OCI-M2 (cell line): ENCODE measurements around the gene LCMT1.
"Not testable (repeated sequence)": the region's sequence is repeated elsewhere in the genome, so short reads cannot be mapped to it uniquely, and the experiment has no call there.

Source experiments
- DNase-seq: peaks from one replicate; lab custom pipeline; 2025; ENCODE audit not compliant: unreplicated experiment; lab: John Stamatoyannopoulos, UW

The LCMT1 gene

DNA sequence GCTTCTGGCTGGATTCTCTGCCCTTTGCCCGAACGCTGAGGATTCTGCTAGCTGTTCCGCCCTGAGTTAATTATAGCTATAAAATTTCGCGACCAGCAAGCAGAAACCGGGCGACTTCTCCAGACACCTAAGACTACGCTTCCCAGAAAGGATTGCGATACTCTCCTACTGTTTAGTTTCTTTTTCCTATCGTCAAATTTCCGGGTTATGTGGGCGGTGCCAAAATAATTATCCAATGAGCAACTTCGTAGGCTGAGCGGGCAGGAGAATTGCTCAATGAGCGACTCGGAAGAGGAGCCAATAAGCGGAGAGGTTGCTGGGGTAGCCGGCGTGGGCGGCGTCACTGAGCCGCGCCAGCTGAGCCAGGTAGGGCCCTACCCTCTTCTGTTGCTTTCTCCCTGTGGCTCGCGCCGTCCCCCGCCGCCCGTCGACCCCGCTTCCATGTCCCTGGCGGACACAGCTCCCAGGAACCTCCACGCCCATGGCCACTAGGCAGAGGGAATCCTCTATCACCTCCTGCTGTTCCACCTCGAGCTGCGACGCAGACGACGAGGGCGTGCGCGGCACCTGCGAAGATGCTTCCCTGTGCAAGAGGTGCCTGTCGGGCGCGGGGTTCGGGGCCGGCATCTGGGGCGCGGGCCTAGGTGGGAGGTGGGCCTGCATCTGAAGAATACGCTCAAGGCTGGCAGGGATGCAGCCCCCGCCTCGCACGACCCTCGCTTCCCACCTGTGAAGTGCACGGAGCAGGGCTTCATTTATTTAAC lies at the start of gene LCMT1:
Gene LCMT1 (plus strand): TSS at position 340 of the 764 bp plus-strand sequence. CDS start 142 bp downstream, at position 482.
- peak; percentile 91 for DNase-seq

DNA sequence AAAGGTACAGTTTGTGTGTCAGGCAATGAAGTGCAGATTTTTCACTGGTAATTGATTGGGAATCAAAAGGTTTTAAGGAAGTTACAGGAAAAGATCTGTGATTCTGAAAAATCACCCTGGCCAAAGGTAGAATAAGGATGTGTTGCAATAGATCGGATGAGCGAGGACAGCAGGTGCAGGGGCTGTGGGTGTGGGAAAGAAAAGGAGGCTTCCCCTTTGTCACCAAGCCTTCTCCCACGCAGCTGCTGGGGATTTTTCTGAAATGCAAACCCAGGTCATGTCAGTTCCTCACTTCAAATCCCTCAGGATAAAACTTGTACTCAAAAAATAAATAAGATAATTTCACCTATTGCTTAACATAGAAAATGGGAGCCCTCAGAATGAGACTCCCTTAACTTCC lies 48.4 kb upstream of the LCMT1 start:
- DNase-seq: no peak

GRCh38 chr16:25063865-25064264 lies 47.7 kb upstream of the LCMT1 start:
- DNase-seq: no peak

DNA sequence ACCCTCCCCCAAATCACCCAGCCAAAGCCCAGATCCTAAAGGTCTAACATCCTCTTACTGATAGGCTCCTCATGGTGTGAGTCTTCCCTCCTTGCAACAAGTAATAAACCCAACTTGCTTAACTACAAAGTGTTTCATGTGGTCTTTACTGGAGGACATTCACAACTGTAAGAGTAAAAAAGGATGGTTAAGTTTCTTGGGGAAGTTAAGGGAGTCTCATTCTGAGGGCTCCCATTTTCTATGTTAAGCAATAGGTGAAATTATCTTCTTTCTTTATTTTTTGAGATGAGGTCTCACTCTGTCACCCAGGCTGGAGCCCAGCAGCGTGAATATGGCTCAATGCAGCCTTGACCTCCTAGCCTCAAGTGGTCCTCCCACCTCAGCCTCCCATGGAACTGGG lies 47.3 kb upstream of the LCMT1 start:
- DNase-seq: not testable (repeated sequence)

GRCh38 chr16:25064937-25065336 lies 46.6 kb upstream of the LCMT1 start:
- DNase-seq: no peak

GRCh38 chr16:25065899-25066298 lies 45.6 kb upstream of the LCMT1 start:
- no peak for DNase-seq

GRCh38 chr16:25066426-25066746 lies 45.2 kb upstream of the LCMT1 start:
- no peak for DNase-seq

DNA sequence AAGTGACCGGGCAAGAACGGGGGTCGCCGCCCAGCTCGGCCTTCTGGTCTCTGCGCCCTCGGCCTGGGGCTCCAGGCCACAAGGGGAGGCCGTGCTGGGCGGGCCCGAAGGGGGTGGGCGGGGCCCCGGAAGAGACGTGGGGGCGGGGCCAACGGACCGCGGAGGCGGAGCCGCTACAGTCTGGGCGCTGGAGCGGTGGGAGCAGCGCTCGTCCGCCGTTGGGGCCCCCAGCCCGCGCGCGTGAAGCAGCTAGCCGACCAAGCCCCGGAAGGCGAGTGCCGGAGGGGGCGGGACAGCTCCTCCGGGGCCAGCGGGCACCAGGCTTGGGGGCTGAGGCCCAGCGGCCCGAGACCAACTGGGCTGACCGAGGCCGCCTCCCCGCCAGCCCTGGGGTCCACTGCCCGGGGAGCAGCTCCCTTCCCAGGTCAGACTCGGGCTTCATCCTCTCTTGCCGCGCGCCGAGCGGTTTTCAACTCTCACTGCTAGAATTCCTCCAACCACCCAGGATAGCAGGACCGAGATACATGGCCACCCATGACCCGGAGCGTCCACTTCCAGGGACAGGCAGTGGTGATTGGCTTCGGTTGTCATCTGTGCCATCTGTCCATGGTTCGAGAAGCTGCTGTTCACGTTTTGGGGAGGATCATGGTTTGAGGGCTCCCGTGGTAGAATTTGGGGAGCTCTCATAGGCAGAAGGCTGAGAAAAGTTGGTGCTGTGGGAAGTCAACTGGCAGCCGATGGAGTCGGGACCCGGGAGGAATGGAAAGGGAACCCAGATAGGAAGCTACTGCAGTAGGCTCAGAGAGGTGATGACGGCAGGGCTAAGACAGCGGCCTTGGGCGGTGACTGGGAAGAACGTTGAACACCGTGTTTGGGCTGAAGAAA lies 44.6 kb upstream of the LCMT1 start:
- DNase-seq: peak; percentile 67

DNA sequence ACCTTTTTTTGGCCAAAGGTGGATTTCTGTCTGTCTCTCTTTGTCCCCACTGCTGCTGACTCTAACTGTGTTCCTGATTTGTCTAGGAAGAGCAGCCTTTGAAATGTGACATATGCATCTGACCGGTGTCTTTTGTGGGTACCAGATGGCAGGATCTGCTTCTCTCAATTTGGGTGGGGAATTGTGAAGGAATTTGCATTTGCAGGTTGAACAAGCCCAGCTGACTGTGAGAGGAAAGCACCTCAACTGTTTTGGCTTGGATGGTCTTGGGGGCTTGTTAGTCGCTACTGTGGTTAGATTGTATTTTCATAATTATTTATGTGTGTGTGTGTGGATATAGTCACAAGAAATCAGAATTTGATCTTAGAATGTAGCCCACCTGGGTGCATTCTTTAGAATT lies 37.7 kb upstream of the LCMT1 start:
- no peak for DNase-seq

- no peak for DNase-seq
Measured at GRCh38 chr16:25078386-25078978, 33.1 kb upstream of the LCMT1 start.

DNA sequence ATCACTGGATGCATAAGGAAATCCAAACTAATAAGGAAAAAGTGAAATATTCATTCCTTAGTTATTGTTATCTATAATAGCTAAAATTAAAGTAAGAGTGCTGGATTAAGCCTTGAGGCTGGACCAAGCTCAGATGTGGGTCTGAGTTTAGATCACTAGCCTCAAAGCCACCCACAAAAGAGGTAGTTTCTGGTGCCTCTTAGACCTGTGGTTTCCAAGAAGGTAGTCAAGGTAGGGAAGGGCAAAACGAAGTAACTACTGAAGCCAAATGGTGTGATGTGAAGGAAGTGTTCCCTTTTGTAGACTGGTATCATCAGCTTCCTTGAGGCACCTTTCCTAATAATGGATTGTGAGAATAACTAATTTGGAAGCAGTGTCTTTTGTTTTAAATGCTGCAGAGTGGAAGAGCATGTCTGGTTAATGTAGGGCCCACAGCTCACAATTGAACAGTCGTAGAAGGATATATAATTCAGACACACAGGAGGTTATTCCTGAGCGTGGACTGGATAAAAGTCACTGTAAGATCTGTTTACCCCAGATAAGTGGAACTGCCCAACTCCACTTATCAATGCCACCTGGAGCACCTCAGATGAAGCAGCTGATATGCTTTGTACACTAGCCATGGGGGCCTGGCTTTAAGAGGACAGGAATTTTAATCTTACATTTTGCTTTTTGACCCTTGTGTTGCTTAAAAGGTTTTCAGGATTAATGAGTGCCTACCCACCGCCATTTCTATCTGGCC lies 31.7 kb upstream of the LCMT1 start:
- DNase-seq: no peak

DNA sequence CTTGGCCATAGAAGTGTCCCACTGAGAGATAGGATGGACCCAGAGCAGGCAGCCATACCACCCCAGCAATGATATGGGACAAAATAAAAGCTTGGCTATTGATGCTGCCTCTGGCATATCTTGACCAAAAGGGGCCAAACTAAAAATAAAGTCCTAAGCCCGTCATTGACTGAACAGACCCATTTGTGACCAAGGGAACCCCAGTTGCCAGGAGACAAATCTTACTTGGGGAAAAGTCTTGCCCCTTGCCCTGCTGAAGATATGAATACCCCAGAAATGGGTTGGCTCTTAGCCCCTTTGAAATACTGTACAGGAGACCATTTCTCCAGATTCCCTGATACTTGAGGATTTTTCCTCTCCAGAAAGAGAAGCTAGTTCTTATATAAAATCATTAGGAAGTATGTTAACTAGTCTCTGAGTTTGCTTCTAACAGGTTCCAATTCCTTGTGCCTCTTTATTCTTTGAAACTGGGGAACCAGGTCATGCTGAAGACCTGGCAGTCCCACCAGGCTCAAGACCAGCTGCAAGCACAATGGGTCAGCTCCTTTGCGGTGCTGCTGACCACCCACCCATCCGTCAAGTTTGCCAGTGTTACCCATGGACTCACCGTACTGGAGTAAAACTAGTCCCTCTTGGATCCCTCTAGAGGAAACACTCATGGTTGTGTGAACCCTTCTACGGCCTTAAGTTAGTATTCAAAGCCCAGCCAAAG lies 31.0 kb upstream of the LCMT1 start:
- DNase-seq: no peak

- no peak for DNase-seq
Measured at GRCh38 chr16:25081702-25082101, 29.8 kb upstream of the LCMT1 start.

DNA sequence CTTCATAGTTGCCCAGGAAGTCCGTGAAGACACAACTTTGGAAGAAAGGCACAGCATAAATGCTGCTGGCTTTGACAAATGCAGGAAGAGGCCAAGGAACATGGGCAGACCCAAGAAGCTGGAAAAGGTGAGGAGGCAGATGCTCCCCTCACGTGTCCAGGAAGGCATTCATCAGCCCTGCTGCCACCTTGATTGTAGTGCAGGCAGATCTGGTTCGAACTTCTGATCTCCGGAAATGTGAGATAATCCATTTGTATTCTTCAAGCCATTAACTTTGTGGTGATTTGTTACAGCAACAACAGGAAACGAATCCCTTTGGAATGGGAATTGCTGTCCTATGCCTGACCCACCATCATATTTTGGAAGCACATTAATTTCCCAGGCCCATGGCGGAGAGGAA lies 28.5 kb upstream of the LCMT1 start:
- DNase-seq: no peak

- DNase-seq: no peak
Measured at GRCh38 chr16:25083701-25084100, 27.8 kb upstream of the LCMT1 start.

DNA sequence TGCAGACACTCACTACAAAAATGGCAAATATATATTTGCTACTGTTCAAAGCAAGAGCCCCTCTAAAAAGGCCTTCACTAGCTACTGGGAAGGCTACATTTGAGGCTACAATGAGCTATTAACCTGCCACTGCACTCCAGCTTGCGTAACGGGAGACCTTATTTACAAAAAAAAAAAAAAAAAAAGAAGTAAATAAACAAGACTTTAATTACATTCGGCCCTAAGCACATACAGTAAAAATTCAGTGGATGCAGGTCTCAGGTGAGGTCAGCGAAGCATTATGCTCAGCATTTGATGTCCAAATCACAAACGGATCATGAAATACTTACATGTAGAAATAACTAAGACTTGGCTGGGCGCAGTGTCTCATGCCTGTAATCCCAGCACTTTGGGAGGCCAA lies 26.7 kb upstream of the LCMT1 start:
- no peak for DNase-seq

- no peak for DNase-seq
Measured at GRCh38 chr16:25087761-25088160, 23.8 kb upstream of the LCMT1 start.

DNA sequence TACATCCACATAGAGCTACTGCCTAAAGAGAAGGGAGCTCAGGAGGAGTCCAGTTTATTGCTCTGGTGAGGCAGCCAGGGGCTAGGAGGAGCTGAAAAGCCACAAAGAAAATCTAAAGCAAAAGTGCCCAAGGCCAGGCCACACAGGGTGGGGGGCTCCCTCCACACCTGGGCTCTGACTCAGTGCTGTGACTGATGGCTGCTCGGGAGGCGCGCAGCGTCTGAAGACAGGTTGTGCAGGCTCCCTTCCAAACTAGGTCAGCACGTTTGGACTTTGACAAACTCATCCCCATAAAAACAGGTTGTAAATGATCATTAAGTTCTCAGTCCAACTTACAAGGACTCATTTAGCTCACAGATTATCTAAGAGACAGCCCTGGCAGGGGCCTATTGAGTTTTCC lies 22.2 kb upstream of the LCMT1 start:
- DNase-seq: no peak

GRCh38 chr16:25092441-25092840 lies 19.1 kb upstream of the LCMT1 start:
- DNase-seq: no peak

DNA sequence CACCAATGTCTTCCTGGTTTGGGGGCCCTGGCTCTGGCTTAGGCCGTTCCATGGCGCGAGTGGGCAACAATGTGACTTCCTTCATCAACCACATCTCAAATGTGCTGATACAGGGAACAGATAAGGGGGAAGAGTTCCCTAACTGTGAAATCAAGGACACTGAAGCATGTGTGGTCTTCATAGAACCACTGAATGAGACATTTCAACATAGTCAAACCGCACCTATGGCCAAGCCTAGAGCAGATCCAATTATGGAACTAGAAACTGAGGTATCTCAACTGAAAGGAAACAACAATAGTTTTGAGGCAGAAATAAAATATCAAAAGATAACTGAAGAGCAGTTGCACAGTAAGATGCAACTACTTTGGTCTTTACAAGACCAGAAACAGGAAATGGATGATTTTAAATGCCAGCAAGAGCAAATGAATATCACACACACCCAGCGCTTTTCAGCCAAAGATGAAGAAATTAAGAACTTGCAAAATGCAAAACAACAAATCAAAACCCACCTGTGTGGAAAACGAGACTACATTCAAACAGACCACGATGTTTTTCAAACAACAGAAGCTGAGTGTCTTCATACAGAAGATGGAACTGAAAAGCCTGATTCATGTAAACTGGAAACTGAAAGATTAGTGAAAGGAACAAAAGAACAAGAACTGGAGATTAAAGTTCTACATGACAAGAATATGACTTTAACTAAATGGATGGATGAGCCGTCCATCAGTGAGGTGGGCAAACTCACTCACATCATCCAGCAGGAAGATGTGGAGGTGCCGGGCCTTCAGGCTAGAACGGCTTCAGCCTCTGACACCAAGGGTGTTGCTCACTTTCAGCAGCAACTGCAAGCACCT lies 18.1 kb upstream of the LCMT1 start:
- DNase-seq: no peak
